Lower leg skin (tissue), 4 donors: Measurements from ENCODE around the gene SH3BGR. TPM values are rescaled to one million over a fixed set of nuclear protein-coding genes. Genes with fewer than 3 reads are reported as not detected.

Experiments
- DNase-seq, 2 donors: peaks; one replicate each; pipeline ENCODE4 v3.0.0-alpha.2; 2019; ENCODE audit warnings: low spot score in 2 of 2
- H3K4me3 ChIP-seq: fragments of 200-600 bp; sonication (generic); 2 replicates; pipeline ENCODE4 v1.5.1; 2017; ENCODE audit warnings: mild to moderate bottlenecking, low read depth; ENCODE audit not compliant: poor library complexity, severe bottlenecking
- POLR2A ChIP-seq, 2 donors: fragments of 450-650 bp; IDR thresholded peaks; one replicate each; pipeline ENCODE4 v1.6.1; 2016 to 2017; ENCODE audit warnings: antibody characterized with exemption in 2 of 2, mild to moderate bottlenecking in 1 of 2, moderate library complexity in 1 of 2
- WGBS, 2 donors: methylation state at CpG; one replicate each; pipeline ENCODE4 v1.1.5; 2018; 5-methylcytosine and 5-hydroxymethylcytosine counted together
- intact Hi-C: fragments of 100-400 bp; cut with DNase I; formaldehyde crosslinking; loops from one replicate; pipeline ENCODE4 v1.15.0; 2023; ENCODE audit warnings: low total_unique reads
- total RNA-seq, 4 donors: library from RNA; depleted of rRNA; stranded (reverse); fragments of >200 nt; gene quantifications; one replicate each; pipeline ENCODE4 v1.1.0, GENCODE V29; 2016
- TF ChIP-seq, protein P1 (sequence below), 3 donors: fragments of 450-650 bp; IDR thresholded peaks; one replicate each; pipeline ENCODE4 v1.5.1; 2016; ENCODE audit warnings: antibody characterized with exemption in 3 of 3, mild to moderate bottlenecking in 3 of 3, moderate library complexity in 2 of 3

Gene SH3BGR
- total RNA-seq, 4 donors from 2014 or later, result 0.74 to 3.7 (median 3.5) TPM; not detected in 1

DNA sequence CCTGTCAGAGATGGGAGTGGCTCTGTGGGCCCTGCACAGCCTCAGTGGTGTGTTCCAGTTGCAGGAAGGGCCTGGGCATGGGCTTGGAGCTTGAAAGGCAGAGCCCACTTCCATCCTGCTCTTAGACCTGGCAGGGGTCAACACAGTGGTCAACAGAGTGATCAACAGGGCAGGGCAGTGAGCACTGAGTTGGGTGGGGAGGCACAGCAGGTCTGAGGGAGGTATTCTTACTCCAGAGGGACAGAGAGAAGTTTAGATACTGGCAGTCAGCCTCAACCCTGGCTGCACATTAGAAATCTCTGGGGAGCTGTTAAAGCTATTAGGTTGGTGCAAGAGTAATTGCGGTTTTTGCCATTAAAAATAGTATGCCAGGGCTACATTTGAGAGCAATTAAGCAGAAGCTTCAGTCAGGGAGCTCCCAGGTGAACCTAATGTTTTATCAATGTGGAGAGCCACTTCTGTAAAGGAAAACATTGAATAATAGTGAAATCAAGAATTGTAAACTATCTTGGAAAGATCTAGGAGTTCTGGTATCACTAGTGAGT lies 37.7 kb downstream of the SH3BGR start:
- intact Hi-C loops, result no loop called here
- WGBS, 2 donors, result 62 to 83% methylated on average over 1 of the region's 1 CpG
- no peak for DNase-seq
- TF ChIP-seq, protein P1, sequence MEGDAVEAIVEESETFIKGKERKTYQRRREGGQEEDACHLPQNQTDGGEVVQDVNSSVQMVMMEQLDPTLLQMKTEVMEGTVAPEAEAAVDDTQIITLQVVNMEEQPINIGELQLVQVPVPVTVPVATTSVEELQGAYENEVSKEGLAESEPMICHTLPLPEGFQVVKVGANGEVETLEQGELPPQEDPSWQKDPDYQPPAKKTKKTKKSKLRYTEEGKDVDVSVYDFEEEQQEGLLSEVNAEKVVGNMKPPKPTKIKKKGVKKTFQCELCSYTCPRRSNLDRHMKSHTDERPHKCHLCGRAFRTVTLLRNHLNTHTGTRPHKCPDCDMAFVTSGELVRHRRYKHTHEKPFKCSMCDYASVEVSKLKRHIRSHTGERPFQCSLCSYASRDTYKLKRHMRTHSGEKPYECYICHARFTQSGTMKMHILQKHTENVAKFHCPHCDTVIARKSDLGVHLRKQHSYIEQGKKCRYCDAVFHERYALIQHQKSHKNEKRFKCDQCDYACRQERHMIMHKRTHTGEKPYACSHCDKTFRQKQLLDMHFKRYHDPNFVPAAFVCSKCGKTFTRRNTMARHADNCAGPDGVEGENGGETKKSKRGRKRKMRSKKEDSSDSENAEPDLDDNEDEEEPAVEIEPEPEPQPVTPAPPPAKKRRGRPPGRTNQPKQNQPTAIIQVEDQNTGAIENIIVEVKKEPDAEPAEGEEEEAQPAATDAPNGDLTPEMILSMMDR (IDR thresholded peaks at IDR 0.05), result no peak
- no peak for TF ChIP-seq POLR2A (IDR thresholded peaks at IDR 0.05)
- no peak overlapping the region for H3K4me3 ChIP-seq

- DNase-seq, result no peak
- TF ChIP-seq, protein P1 (IDR thresholded peaks at IDR 0.05), result no peak
- no peak for TF ChIP-seq POLR2A (IDR thresholded peaks at IDR 0.05)
- 82 to 98% methylated on average over 1 of the region's 1 CpG for WGBS, 2 donors
- intact Hi-C loops, result no loop called here
- H3K4me3 ChIP-seq, result no peak overlapping the region
These were observed 47.4 kb downstream of the SH3BGR start for GRCh38 chr21:39499156-39499555.

DNA sequence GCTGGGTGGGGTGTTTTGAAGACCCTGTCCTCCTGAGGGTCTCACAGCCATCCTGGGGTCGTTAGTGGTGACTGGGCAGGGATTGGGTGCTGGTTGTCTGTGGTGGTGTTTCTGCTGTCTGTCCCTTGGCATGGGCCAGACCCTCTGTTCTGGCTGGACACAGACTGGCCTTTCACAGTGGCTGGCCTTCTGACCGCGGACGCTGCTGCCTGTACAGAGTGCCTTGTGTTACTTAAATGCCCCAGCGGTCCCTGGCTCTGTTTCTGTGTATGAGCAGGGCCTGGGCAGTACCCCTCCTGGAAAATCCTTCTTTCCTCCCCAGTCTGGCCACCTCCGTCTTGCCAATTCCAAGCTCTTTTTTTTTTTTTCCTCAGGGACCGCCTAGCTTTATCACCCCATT lies 50.9 kb downstream of the SH3BGR start:
- no peak overlapping the region for H3K4me3 ChIP-seq
- no peak for DNase-seq
- intact Hi-C loops, result no loop called here
- TF ChIP-seq, protein P1 (IDR thresholded peaks at IDR 0.05), result no peak
- no peak for TF ChIP-seq POLR2A (IDR thresholded peaks at IDR 0.05)
- 74 to 89% methylated on average over 7 of the region's 7 CpGs for WGBS, 2 donors

DNA sequence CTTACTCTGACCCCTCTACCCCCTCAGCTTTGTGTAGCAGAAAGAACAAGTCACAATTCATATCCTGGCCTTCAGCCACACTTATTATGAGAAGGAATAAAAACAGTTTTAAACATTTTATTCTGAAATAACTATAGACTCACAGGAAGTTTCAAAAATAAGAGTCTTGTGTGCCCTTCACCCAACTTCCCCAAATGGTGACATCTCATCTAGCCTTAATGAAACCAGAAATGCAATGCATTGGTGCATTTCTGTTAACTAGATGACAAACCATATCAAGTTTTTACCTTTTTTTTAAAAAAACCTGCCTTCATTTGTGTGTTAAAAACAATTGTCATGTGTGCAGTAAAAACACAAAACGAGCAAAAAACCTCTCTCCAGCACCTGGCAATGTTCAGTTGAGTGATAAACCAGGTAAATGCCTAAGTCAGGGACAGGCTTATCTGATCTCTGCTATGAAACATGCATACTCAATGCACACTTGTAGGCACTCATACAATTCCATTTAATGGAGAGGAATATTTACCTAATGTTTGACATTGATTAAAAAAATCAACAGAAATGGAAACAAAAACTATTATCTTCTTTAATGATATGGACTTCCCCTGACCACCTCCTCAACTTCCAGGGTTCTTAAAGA lies 51.5 kb downstream of the SH3BGR start:
- intact Hi-C loops, result no loop called here
- TF ChIP-seq POLR2A (IDR thresholded peaks at IDR 0.05), result no peak
- TF ChIP-seq, protein P1 (IDR thresholded peaks at IDR 0.05), result no peak
- no peak overlapping the region for H3K4me3 ChIP-seq
- no peak for DNase-seq
- 39 to 81% methylated on average over 1 of the region's 1 CpG for WGBS, 2 donors

DNA sequence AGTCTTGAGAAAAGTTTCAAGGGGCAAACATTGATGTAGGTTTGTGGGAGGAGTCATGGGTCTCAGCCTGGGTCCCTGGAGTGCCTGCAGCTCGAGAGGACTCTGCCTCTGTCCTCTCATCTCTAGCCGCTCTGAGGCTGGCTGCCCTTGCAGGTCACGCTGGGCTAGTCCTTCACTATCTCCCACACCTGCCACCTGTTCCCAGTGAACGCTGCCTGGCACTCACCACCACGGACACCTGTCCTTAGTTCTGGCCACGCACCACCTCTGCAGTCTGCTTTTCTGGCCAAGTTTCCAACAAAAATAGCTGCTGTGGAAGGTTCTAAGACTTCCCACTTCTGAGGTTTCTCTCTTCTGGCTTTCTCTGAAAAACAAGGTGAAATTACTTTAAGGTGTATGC lies 52.5 kb downstream of the SH3BGR start:
- 79 to 87% methylated on average over 6 of the region's 6 CpGs for WGBS, 2 donors
- no peak for TF ChIP-seq POLR2A (IDR thresholded peaks at IDR 0.05)
- TF ChIP-seq, protein P1 (IDR thresholded peaks at IDR 0.05), result no peak
- DNase-seq, result no peak
- H3K4me3 ChIP-seq, result no peak overlapping the region
- intact Hi-C loops, result no loop called here

DNA sequence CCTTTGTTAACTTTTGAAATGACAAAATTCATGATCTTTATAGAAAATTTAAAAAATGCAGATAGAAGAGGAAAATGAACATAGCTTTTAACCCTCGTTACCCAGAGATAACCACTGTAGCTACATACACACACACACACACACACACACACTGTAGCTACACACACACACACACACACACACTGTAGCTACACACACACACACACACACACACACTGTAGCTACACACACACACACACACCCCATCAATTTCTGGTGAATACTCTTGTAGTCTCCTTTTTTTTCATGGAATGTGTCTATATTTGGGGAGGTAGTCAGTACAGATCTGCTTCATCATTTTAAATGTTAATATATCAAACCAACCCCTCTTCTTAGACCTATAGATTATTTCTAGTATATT lies 58.5 kb downstream of the SH3BGR start:
- no peak overlapping the region for H3K4me3 ChIP-seq
- WGBS, 2 donors, result 92 to 94% methylated on average over 1 of the region's 1 CpG
- TF ChIP-seq, protein P1 (IDR thresholded peaks at IDR 0.05), result no peak
- no peak for TF ChIP-seq POLR2A (IDR thresholded peaks at IDR 0.05)
- DNase-seq, result no peak
- intact Hi-C loops, result no loop called here
